ENCODE data around the gene SGMS1.
"Not testable (repeated sequence)": the region's sequence is repeated elsewhere in the genome, so short reads cannot be mapped to it uniquely, and the experiment has no call there.

The SGMS1 gene

DNA sequence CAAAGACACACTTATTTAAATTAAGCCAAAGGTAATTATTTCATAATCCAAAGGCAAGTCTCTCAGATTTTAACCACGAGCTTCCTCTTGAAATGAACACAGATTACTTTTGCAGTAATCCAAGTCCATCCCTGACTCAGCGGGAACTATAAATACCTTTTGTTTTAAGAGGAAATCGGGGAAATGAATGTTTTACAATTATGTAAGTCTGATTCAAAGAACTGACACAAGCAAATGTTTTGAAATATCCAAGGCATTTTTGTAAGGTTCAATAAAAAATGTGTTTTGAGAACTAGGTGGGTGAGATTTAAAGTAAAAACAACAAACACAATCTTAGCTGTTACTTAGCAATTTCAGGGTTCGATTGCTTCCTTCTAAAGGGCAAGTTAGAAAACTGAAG, 192.6 kb downstream of the SGMS1 start:
- in situ Hi-C loops (cut with MboI; ENCODE audit: low sequenced_read_pairs): no loop called here

DNA sequence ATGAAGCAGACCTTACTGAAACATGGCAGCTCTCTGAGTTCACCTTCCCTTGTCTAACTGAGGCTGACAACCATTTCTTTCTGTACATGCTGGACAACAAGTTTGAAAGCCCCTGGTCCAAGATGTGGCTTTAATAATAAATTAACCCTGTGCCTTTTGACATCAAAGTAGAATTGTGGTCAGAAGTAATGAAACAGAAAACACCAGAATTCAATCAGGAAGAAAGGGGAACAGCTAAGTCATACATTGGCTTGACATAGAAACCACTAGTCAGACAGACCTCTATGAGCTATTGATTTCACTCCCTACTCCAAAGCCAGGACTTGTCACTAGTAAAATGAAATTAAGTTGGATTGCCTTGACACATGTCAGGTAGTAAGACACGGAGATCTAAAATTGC, 197.3 kb downstream of the SGMS1 start:
- in situ Hi-C loops (cut with MboI; ENCODE audit: low sequenced_read_pairs): no loop called here

DNA sequence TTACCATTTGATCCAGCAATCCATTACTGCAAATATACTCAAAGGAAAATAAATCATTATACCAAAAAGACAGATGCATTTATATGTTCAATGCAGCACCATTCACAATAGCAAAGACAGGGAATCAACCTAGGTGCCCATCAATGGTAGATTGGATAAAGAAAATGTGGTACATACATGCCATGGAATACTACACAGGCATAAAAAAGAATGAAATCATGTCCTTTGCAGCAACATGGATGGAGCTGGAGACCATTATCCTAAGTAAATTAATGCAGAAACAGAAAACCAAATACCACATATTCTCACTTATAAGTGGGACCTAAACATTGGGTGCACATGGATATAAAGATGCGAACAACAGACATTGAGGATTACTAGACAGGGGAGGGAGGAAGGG, 198.5 kb downstream of the SGMS1 start:
- in situ Hi-C loops (cut with MboI; ENCODE audit: low sequenced_read_pairs): not testable (repeated sequence)

DNA sequence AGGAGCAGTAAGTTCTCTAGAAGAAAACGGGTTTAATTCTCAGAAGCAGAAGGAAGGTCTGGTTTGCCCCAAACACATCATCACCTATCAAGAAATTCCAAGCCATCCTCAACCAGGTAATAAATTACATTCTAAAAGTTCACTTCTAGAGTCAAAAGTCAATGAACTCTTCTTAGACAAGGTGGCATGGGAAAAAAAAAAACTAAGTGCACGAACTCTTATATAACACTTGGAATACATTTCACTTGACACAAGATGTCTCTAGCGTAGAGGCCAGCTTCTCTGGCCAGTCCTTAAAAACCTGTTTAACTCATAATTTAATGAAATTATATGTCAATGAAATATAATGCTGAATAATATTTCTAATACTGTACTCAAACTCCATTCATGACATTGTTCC, 200.3 kb downstream of the SGMS1 start:
- in situ Hi-C loops (cut with MboI; ENCODE audit: low sequenced_read_pairs): no loop called here

DNA sequence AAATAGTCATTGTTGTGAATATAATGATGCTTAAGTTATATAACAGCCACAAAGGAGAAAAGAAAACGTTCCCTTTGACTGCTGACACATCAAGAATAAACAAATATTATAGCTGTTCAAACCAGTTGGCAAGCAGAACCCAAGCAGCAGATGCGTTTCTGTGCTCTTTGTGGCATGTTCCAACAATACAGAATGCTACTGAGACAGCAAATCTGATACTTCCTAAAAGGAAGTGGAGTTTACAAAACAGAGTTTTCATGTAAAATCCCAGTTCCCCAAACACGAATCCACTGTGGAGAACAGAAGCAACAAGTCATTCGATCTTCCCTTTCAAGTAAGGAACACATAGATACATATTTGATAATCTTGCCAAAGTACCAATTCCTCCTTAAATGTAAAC, 201.5 kb downstream of the SGMS1 start:
- in situ Hi-C loops (cut with MboI; ENCODE audit: low sequenced_read_pairs): no loop called here

DNA sequence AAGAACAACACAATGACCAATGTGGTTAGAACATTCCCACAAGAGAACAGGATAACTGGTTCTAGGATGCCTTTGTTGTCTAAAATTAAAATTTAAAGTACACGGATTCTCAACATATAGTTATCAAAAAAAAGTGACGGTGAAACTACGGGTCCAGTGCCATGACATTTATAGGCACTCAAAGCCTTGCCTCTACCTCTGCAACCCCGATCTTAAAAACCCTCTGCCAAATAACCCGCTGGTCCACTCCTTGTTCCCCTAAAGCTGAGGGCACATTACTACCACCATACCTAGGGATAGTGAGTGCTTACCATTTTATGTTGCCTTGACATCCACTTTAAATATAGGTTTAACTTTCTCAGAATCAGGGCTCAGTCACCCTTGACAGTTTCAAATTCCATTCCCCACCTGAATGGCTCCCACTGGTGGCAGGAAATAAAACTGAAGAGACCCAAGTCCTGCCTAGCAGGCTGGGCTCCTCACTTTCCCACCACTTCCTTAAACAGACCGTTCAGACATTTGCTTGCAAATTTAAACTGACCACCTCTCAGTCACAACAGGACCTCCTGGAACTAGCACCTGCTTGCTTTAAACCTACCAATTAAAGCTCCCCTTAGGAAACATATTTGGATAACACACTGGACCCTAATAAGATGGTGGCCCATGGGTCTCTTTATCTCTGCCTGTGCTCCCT, 202.6 kb downstream of the SGMS1 start:
- in situ Hi-C loops (cut with MboI; ENCODE audit: low sequenced_read_pairs): no loop called here

DNA sequence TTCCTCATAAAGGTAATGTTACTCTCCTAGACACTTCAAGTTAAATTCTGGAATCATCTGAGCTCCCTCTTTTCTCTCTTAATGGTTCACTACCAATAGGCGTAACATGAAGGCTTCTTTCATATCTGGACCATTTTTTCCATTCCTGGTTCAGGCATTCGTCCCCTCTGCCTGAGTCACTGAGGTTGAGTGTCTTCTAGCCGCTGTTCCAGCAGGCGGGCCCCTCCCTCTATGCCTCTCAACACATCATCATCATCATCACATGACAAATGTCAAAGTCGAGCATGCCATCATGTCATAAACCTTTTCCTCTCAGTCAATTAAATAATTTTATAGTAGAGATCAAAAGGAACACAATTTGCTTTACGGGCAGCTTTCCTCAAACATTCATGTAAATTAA, 203.6 kb downstream of the SGMS1 start:
- in situ Hi-C loops (cut with MboI; ENCODE audit: low sequenced_read_pairs): no loop called here

DNA sequence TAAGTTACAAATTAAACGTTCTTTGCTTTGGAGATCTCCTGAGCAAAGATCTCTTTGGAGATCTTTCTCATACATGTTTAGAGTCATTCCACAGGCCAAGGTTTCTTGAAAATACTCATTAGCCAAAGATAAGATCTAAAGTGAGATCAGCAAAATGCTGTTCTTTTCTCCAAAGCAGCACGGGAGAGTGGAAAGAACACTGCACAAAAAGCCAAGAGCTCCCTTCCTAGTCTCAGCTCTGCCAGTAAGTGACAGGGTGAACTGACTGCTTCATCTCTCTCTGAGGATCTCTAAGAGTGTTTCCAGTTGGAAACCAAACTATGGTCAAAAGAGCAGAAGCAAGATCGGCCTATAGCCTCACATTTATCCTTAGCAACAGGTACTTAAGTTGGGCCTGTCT, 204.0 kb downstream of the SGMS1 start:
- in situ Hi-C loops (cut with MboI; ENCODE audit: low sequenced_read_pairs): no loop called here

DNA sequence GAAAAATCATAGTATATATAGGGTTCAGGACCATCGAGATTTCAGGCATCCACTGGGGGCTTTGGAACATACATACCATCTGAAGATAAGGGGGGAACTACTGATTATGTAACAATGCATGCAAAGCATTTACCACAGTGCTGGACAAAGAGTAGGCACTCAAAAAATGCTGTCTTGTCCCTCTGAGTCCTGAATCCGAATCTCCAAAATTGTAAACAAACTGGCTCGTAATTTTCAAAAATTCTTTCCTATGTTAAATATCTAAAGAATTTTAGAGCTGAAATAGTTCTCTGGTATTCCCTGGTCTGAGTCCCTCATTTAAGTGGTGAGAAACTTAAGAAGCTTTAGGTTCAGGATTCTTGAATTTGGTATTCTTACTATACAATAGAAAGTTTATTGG, 204.7 kb downstream of the SGMS1 start:
- in situ Hi-C loops (cut with MboI; ENCODE audit: low sequenced_read_pairs): no loop called here

DNA sequence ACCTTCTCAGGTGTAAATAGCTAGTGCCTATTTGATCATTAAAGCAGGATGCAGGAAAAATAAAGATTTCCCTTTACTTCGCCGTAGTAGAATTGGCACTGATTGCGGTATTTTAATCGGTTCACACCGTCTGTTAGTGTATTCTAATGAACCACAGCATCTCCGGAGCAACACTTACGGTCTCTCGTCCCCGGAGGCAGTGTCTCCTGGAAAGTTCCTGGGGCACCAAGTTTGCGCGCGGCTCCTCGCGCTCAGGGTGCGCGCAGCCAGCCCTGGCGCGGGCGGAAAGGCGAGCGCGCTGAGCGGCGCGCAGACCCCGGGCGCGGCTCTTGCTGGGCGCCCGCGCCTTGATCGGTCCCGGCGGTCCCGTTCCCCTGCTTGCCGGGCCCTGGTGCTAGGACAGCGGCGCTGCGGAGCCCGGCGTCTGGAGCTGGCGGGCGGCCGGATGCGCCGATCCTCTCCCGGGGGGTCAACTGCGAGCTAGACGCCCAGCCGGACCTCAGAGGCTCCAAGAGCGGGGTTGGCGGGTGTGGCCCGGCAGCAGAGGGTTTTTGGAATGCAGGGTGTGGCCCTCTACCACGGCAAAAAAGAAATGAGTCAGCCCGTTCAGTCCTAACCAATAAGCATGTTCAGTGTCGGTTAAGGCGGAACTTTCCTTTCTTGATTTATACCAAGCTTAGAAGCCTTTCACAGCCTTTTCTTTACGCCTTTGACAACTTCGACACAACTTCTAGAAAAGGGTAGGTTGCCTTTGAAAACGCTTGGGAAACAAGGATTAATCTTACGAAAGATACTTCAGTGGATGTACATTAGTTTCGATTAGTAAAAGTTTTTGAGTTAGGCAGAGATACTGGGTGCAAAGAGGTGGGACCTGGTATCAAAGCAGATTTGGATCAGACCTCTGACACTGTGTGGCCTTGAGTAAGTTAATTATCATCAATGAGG, 205.6 kb downstream of the SGMS1 start:
- in situ Hi-C loops (cut with MboI; ENCODE audit: low sequenced_read_pairs): no loop called here

DNA sequence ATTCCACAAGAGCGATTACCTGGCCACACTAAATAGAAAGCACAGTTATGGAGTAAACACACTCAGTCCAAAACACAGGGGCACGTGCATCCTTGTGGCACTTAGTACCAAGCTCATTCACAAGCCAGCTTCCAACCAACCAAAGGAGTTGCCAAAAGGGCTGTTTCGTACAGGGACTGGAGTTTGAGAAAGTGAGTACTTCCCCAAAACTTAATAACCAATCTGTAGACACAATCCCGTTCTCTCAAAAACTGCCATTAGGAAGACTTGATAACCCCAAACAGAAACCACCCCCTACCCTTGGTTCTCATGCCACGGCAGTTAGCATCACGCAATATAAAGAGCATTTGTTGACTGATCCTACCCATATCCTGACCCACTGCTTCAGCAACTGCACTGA, 206.3 kb downstream of the SGMS1 start:
- in situ Hi-C loops (cut with MboI; ENCODE audit: low sequenced_read_pairs): no loop called here

DNA sequence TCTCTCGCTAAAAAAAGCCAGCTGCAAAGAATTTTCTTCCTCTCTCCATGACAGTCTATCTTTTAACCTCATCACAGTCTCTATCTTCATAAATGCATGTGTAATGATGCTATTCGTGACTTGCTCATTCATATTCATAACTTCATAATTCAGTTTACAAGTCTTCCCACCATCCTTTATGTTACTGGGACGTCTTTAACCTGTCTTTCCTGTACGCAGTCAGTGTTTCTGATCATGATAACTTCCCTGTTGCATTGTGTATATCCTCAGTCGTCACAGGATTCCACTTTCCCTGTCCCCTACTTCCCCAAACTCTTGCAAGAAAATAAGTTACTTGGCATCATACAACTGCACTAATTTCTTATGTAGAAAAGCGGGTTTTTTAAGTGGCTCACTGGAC, 206.9 kb downstream of the SGMS1 start:
- in situ Hi-C loops (cut with MboI; ENCODE audit: low sequenced_read_pairs): no loop called here

DNA sequence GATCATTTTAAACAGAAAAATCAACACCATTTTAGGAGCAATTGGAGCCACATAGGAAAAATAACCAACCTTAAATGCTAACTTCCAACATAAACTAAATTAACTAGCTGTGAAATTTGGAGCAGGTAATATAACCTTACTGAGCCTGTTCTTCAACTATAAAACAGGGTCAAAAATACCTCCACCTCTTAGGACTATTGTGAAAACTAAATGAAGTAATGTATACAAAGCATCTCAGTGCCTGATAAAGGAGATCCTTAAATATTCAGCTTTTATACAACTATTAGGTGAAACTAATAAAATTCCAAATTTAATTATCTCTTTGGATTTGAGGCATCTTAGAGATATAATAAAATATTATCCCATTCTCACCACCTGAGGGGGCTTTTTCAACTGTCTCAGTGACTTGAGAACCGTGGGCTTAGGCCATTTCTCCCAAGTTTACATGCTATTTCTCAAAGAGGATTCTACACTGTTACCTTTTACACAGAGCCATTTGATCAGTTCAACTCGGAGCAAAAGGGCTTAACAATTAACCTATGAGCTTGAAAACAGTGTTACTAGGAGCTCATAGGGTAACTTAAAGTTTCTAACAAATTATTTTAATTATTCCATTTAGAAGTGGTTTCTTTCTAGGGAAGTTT, 207.5 kb downstream of the SGMS1 start:
- in situ Hi-C loops (cut with MboI; ENCODE audit: low sequenced_read_pairs): no loop called here

DNA sequence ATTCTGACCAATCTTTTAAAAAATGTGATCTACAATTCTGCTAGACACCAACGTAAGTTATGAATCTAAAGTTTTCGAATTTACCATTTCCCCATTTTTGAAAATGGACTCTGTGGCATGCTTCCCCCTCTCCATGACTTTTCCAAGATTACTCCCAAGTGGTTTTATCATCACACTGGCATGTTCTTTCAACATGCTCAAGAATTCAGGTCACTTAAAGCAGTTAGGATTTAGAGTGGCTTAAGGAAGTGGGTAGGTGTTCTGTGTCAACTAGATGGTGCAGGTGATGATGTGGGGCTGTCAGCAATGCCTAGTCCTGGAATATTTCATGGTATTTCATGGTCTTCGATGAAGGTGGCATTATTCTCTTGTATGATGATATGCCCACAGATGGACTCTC, 208.5 kb downstream of the SGMS1 start:
- in situ Hi-C loops (cut with MboI; ENCODE audit: low sequenced_read_pairs): no loop called here

DNA sequence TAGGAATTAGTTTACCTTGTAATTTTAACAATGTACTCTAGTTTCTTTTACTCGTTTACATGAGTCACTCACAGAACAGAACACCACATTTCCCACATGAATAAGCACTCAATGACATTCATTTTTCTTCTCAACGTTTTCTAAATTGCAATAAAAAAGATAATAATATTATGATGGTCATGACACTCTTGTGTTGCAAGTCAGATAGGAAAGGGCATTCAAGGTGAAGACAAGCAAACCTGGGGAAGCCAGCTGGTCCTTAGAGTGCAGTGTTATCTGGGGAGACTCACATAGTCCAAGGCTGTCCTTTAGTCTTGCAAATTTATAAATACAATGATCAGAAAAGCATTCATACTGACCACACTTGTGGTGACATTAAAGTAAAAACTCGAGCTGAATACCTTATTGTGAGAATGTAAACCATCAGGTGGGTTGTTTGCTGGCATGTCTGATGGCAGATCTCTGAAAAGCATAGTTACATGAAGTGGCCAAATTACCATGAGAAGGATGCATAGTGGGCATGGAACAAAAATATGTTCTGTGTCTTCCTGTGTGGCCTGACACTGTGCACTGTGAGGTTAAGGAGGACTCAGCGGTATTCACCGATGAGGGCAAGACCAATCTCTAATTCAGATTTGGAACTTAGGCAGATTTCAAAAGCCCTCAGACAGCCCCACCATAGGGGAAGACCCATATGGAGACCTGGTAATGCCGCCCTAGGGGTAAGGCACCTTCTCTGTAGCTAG, 213.5 kb downstream of the SGMS1 start:
- in situ Hi-C loops (cut with MboI; ENCODE audit: low sequenced_read_pairs): no loop called here

DNA sequence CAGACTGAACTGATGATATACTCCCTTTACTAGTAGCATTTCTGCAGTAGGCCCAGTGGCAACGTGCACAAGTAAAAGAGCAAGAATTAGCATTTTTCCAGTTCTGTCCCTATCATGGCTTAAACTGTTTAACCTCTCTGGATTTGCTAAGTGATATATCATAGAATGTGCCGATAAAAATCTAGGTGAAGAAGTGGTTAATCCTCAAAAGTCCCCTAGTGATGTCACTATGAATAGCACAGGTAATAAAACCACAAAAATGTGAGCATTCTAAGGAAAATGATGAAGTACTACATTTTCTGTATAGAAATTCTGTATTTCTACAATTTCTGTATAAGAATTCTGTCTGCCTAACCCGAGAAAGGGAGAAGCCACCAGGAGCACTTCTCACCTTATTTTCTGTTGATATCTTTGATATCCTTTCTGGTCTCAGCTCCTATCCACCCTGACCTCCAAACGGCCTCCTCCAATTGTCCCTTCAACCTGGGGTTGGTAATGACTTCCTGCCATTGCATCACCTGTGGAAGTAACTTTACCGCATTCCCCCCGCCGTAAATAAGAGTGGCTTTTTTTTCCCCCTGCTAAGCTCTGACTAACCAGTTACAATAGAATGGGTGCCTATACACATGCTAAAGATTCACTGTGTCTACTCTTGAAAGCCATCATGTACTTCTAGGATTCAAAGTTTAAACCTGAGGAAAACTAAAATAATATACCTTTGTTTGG, 216.5 kb downstream of the SGMS1 start:
- in situ Hi-C loops (cut with MboI; ENCODE audit: low sequenced_read_pairs): no loop called here

DNA sequence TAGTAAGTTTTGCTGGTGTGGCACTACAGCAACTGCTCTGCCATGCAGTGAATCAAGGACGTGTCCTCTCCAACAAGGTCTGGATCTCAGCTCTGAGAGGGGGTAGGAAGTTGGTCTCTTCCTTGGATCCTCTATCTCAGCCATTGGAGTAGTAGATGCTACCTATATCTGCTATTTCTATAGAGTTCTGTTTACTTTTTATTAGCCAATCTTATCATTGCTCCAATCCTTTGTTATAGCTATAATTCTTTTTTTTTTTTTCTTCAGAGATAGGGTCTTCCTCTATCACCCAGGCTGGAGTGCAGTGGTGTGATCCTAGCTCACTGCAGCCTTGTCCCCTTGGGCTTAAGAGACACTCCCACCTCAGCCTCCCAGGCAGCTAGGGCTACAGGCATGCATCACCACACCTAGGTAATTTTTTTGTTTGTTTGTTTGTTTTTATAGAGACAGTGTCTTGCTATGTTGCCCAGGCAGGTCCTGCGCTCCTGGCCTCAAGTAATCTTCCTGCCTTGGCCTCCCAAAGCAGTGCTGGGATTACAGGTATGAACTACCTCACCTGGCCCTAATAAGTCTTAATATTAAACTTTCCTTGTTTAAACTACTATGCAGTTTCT, 217.2 kb downstream of the SGMS1 start:
- in situ Hi-C loops (cut with MboI; ENCODE audit: low sequenced_read_pairs): no loop called here

DNA sequence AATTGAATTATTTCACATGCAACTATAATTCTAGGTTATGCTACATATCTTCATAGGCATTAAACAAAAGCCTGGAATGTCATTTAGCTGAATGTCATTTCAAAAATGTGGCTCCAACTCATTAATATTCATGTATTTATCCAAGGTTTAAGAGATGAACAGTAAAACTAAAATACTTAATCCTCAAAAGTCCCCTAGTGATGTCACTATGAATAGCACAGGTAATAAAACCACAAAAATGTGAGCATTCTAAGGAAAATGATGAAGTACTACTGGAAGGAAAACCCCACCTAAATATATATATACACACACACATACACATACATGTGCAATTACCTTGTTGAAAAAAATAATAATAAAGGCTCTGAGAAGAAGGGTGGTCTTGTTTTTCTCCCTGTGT, 218.0 kb downstream of the SGMS1 start:
- in situ Hi-C loops (cut with MboI; ENCODE audit: low sequenced_read_pairs): no loop called here

DNA sequence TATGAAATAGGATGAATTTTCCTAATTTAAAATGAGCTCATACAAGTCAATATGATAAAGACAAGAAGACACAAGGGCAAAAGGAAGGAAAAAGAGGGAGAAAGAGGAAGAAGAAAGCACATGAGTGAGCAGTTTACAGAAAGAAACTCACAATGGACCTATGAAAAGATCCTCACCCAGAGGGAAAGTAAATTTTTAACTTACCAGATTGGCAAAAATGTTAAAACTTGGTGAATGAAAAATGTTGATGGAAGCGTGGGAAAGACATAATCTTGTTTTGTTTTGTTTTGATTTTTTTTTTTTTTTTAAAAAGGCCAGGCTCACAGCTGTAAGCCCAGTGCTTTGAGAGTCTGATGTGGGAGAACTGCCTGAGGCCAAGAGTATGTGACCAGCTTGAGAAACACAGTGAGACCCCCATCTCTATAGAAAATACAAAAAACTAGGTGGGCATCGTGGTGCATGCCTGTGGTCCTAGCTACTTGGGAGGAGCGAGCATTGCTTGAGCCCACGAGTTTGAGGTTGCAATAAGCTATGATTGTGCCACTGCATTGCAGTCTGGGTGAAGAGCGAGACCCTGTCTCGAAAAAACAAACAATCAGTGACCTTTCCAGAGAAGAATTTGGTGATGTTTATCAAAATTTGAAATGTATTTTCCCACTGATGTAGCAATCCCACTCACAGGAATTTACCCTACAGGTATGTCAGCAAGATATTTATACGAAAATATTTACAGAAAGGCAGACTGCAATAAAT, 219.6 kb downstream of the SGMS1 start:
- in situ Hi-C loops (cut with MboI; ENCODE audit: low sequenced_read_pairs): no loop called here
